GM18861 (cell line): Measurements from ENCODE around the gene POLR2J3.
A peak's percentile ranks its signal among the peaks of the same experiment; 100 is the strongest.
"Not testable (repeated sequence)": the region's sequence is repeated elsewhere in the genome, so short reads cannot be mapped to it uniquely, and the experiment has no call there.

ENCODE experiments used
- ATAC-seq: cut with Tn5 transposase; IDR thresholded peaks from one replicate; pipeline ENCODE4 v1.9.1; 2021; ENCODE audit not compliant: unreplicated experiment

The POLR2J3 gene

GRCh38 chr7:102524803-102525202 lies 47.6 kb downstream of the POLR2J3 start:
- ATAC-seq, result not testable (repeated sequence)

GRCh38 chr7:102520797-102521196 lies 51.6 kb downstream of the POLR2J3 start:
- not testable (repeated sequence) for ATAC-seq

- ATAC-seq, result peak; percentile 47
These were observed 54.7 kb downstream of the POLR2J3 start, which contains the start of gene RASA4B for GRCh38 chr7:102517550-102518147. Gene RASA4B, minus strand, starts transcription at chr7:102517777. Its CDS starts 67 bp downstream, at chr7:102517710.
